ENCODE data around the gene SOX6.

- TF ChIP-seq POLR2A (IDR thresholded peaks at IDR 0.05): no peak
- TF ChIP-seq, protein P1, sequence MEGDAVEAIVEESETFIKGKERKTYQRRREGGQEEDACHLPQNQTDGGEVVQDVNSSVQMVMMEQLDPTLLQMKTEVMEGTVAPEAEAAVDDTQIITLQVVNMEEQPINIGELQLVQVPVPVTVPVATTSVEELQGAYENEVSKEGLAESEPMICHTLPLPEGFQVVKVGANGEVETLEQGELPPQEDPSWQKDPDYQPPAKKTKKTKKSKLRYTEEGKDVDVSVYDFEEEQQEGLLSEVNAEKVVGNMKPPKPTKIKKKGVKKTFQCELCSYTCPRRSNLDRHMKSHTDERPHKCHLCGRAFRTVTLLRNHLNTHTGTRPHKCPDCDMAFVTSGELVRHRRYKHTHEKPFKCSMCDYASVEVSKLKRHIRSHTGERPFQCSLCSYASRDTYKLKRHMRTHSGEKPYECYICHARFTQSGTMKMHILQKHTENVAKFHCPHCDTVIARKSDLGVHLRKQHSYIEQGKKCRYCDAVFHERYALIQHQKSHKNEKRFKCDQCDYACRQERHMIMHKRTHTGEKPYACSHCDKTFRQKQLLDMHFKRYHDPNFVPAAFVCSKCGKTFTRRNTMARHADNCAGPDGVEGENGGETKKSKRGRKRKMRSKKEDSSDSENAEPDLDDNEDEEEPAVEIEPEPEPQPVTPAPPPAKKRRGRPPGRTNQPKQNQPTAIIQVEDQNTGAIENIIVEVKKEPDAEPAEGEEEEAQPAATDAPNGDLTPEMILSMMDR (IDR thresholded peaks at IDR 0.05): no peak
- TF ChIP-seq EP300 (IDR thresholded peaks at IDR 0.05): no peak
Measured at GRCh38 chr11:16336204-16336603, 20.1 kb downstream of the SOX6 start.
